Prostate gland (tissue), 2 donors: Measurements from ENCODE around the gene TMCO4.

Source experiments
- CTCF ChIP-seq, 4 experiments: fragments of 200-600 bp in 2 of 4; fragments of 450-650 bp in 2 of 4; sonication (generic) in 2 of 4; IDR thresholded peaks; 1 replicate in 3 of 4; 2 replicates in 1 of 4; pipeline ENCODE4 v1.5.1; 2016 to 2019; ENCODE audit warnings: antibody characterized with exemption in 4 of 4, mild to moderate bottlenecking in 2 of 4, moderate library complexity in 2 of 4
- POLR2A ChIP-seq: fragments of 450-650 bp; IDR thresholded peaks from one replicate; pipeline ENCODE4 v1.6.1; 2016; ENCODE audit warnings: antibody characterized with exemption, mild to moderate bottlenecking
- POLR2AphosphoS5 ChIP-seq: sonication (generic); formaldehyde crosslinking; IDR thresholded peaks from one replicate; pipeline ENCODE4 v1.6.1; 2017; ENCODE audit warnings: antibody characterized with exemption

- TF ChIP-seq POLR2A = no peak
- no peak for TF ChIP-seq POLR2AphosphoS5
- TF ChIP-seq CTCF (IDR thresholded peaks at IDR 0.05) = no peak
Measured at GRCh38 chr1:19837866-19838265, 38.1 kb upstream of the TMCO4 start.
